HepG2 (cell line): Measurements from ENCODE around the gene TRIM34. TPM values are rescaled to one million over a fixed set of nuclear protein-coding genes. Genes with fewer than 3 reads are reported as not detected.

Experiments
- ATAC-seq: fragments of 200-7000 bp; cut with Tn5 transposase; 3 replicates; pipeline ENCODE4 v1.9.1; 2020; ENCODE audit warnings: mild to moderate bottlenecking, moderate library complexity
- BruUV-seq: library from RNA; stranded (reverse); fragments of 400-500 nt; replicated peaks from 2 replicates; lab custom pipeline; 2021; lab: Mats Ljungman, UMichigan
- CTCF ChIA-PET: fragments of 300-600 bp; formaldehyde crosslinking; extraction: SDS; loops from one replicate; lab custom pipeline; 2021; ENCODE audit warnings: low total read pairs, inconsistent platforms, low intra/inter-chr PET ratio; lab: Yijun Ruan, JAX
- POLR2A ChIA-PET: fragments of 350-600 bp; sonication (Branson Sonifier 250); formaldehyde crosslinking; loops from one replicate; lab custom pipeline; 2020; ENCODE audit warnings: antibody characterized with exemption, inconsistent platforms; lab: Yijun Ruan, JAX
- DNase-seq: peaks from one replicate; pipeline ENCODE4 v3.0.0-alpha.2; 2015; ENCODE audit warnings: low spot score
- FAIRE-seq: peaks from 3 replicates; lab custom pipeline; 2011; peaks lifted over from hg19 to GRCh38; lab: Jason Lieb, UNC
- H2AFZ ChIP-seq: one replicate; pipeline ENCODE4 v1.6.1; 2011; ENCODE audit warnings: low read length, inconsistent platforms
- H3K27ac ChIP-seq: fragments of 300-600 bp; 3 replicates; pipeline ENCODE4 v1.8.0; 2011; ENCODE audit warnings: mixed run types, mild to moderate bottlenecking, mixed read lengths, low read length, inconsistent platforms; ENCODE audit not compliant: insufficient read depth; ENCODE audit errors: extremely low read length
- H3K27me3 ChIP-seq, 2 experiments: fragments of 200-600 bp in 1 of 2; 2 replicates in 1 of 2; 3 replicates in 1 of 2; pipeline versions ENCODE4 v1.6.0 to v1.8.0; 2011; ENCODE audit warnings: low read length in 2 of 2, mild to moderate bottlenecking in 2 of 2, moderate library complexity in 2 of 2, inconsistent platforms in 1 of 2; ENCODE audit not compliant: insufficient read depth in 2 of 2, control insufficient read depth in 1 of 2
- H3K36me3 ChIP-seq, 2 experiments: fragments of 200-600 bp in 1 of 2; replicated peaks in 1 of 2; 2 replicates in 1 of 2; 3 replicates in 1 of 2; pipeline versions ENCODE4 v1.5.1 to v1.8.0; 2011; ENCODE audit warnings: low read length in 2 of 2, inconsistent platforms in 1 of 2; ENCODE audit not compliant: insufficient read depth in 2 of 2, control insufficient read depth in 1 of 2
- H3K4me1 ChIP-seq: 2 replicates; pipeline ENCODE4 v1.5.1; 2012; ENCODE audit warnings: low read length, inconsistent platforms; ENCODE audit not compliant: insufficient read depth
- H3K4me2 ChIP-seq: 2 replicates; pipeline ENCODE4 v1.6.0; 2011; ENCODE audit warnings: low read depth, low read length, inconsistent platforms
- H3K4me3 ChIP-seq, 3 experiments: fragments of 200-600 bp in 1 of 3; sonication (generic), shearing (Covaris generic) in 1 of 3; replicated peaks in 1 of 3; 2 replicates each; pipeline ENCODE4 v1.5.1; 2011 to 2016; ENCODE audit warnings: low read length in 3 of 3, inconsistent platforms in 2 of 3, low read depth in 2 of 3, mild to moderate bottlenecking in 2 of 3, control low read depth in 1 of 3, mixed read lengths in 1 of 3; ENCODE audit not compliant: insufficient read depth in 1 of 3
- H3K79me2 ChIP-seq: one replicate; pipeline ENCODE4 v1.6.1; 2011; ENCODE audit warnings: low read length, inconsistent platforms; ENCODE audit not compliant: insufficient read depth
- H3K9ac ChIP-seq: 2 replicates; pipeline ENCODE4 v1.6.0; 2011; ENCODE audit warnings: mild to moderate bottlenecking, low read depth, low read length, inconsistent platforms; ENCODE audit not compliant: insufficient read depth
- H3K9me3 ChIP-seq: 2 replicates; pipeline ENCODE4 v1.5.1; 2012; ENCODE audit warnings: mild to moderate bottlenecking, low read length
- H4K20me1 ChIP-seq: 2 replicates; pipeline ENCODE4 v1.6.0; 2011; ENCODE audit warnings: inconsistent platforms, mild to moderate bottlenecking, low read length, moderate library complexity; ENCODE audit not compliant: insufficient read depth
- AGO1 ChIP-seq: fragments of 200-400 bp; formaldehyde crosslinking; IDR thresholded peaks from 2 replicates; pipeline ENCODE4 v1.6.1; 2017; ENCODE audit warnings: mild to moderate bottlenecking, low read depth, low read length, moderate library complexity; ENCODE audit not compliant: poor library complexity, severe bottlenecking
- JDP2 ChIP-seq: sonication (generic); formaldehyde crosslinking; IDR thresholded peaks from 2 replicates; pipeline ENCODE4 v1.8.1; 2022; ENCODE audit warnings: missing genetic modification reagents, borderline replicate concordance
- MXD4 ChIP-seq: IDR thresholded peaks from 2 replicates; pipeline ENCODE4 v1.6.1; 2016; ENCODE audit warnings: mild to moderate bottlenecking, missing biosample characterization, missing genetic modification reagents
- PPARG ChIP-seq: conservative IDR thresholded peaks from 2 replicates; pipeline ENCODE4 v1.6.1; 2016; ENCODE audit warnings: missing biosample characterization, missing genetic modification reagents
- SIN3A ChIP-seq: IDR thresholded peaks from 2 replicates; pipeline ENCODE4 v1.6.1; 2011; ENCODE audit warnings: low read depth, mild to moderate bottlenecking, control low read depth, low read length, borderline replicate concordance
- TRAFD1 ChIP-seq: sonication (generic); formaldehyde crosslinking; IDR thresholded peaks from 2 replicates; pipeline ENCODE4 v1.5.1; 2020; ENCODE audit warnings: missing genetic modification reagents, mild to moderate bottlenecking, borderline replicate concordance
- TRIM22 ChIP-seq: fragments of 450-650 bp; IDR thresholded peaks from 2 replicates; pipeline ENCODE4 v1.6.1; 2017
- ZFP36L2 ChIP-seq: sonication (generic); formaldehyde crosslinking; IDR thresholded peaks from 2 replicates; pipeline ENCODE4 v1.4.0; 2020; ENCODE audit warnings: missing genetic modification reagents
- ZKSCAN5 ChIP-seq: sonication (generic); formaldehyde crosslinking; IDR thresholded peaks from 2 replicates; pipeline ENCODE4 v1.5.1; 2020; ENCODE audit warnings: mild to moderate bottlenecking, missing genetic modification reagents
- ZNF441 ChIP-seq: sonication (generic); formaldehyde crosslinking; IDR thresholded peaks from 2 replicates; pipeline ENCODE4 v1.7.0; 2021; ENCODE audit warnings: missing genetic modification reagents, borderline replicate concordance
- WGBS: methylation state at CpG from one replicate; pipeline ENCODE4 v1.1.6; 2017; ENCODE audit warnings: low lambda C conversion rate; 5-methylcytosine and 5-hydroxymethylcytosine counted together
- in situ Hi-C: cut with HindIII; loops from 2 replicates; pipeline ENCODE4 v1.10.0; 2017; ENCODE audit warnings: low pct_unique_long_range_greater_than_20kb; ENCODE audit not compliant: extremely low pct_ligation_motif_present
- intact Hi-C: fragments of 100-400 bp; cut with micrococcal nuclease; formaldehyde crosslinking; loops from one replicate; pipeline ENCODE4 v1.10.0; 2022; ENCODE audit not compliant: unreplicated experiment
- polyA plus RNA-seq, 8 experiments: library from polyadenylated mRNA; depleted of rRNA in 3 of 8; stranded (reverse) in 7 of 8; unstranded in 1 of 8; fragments of >200 nt; fragmentation: Illumina TruSeq in 4 of 8; extraction: Trizol in 4 of 8; gene quantifications; 2 replicates each; pipeline versions ENCODE4 v1.2.1 to v1.2.3, GENCODE V29; 2011 to 2016; ENCODE audit warnings: low read depth in 4 of 8, missing spikeins in 1 of 8, mixed read lengths in 1 of 8; ENCODE audit not compliant: insufficient read depth in 1 of 8
- total RNA-seq, 5 experiments: library from RNA; depleted of rRNA; stranded (reverse); fragments of >200 nt; fragmentation: Illumina TruSeq; extraction: Trizol; gene quantifications; 2 replicates each; pipeline ENCODE4 v1.2.3, GENCODE V29; 2016; ENCODE audit warnings: low read depth in 1 of 5
- TF ChIP-seq, protein P1 (sequence below): IDR thresholded peaks from 2 replicates; pipeline ENCODE4 v1.6.1; 2016; ENCODE audit warnings: low read depth, borderline replicate concordance
- TF ChIP-seq, protein P2 (sequence below): IDR thresholded peaks from 2 replicates; pipeline ENCODE4 v1.6.1; 2012; ENCODE audit warnings: low read length, improper control_type of control experiment
- TF ChIP-seq, protein P3 (sequence below): sonication (generic); formaldehyde crosslinking; IDR thresholded peaks from 2 replicates; pipeline ENCODE4 v1.4.0; 2020; ENCODE audit warnings: missing genetic modification reagents

TRIM34 gene
- total and polyA plus RNA-seq, 2 of the 13 experiments (the other 11 are each of a cell fraction or from before 2014, with no cell fraction given), result 0.13 to 0.42 TPM

- no peaks in the 10 kb centered on the region for H3K4me1 ChIP-seq
- no peaks in the 10 kb centered on the region for H3K79me2 ChIP-seq
- no TSS peak for BruUV-seq
- no peak overlapping the region for H3K4me3 ChIP-seq
- no peak overlapping the region for H3K4me2 ChIP-seq
- in situ Hi-C loops, result loop anchor here (10.0 kb wide), 1 partner anchor 118 kb away; the partner anchor contains the start of gene OR52N2
- no peak overlapping the region for H3K9ac ChIP-seq
- intact Hi-C loops, result no loop called here
- CTCF ChIA-PET, result no interaction called here
- H2AFZ ChIP-seq, result no peak overlapping the region
- FAIRE-seq (no peak), DNase-seq (no peak), ATAC-seq (no peak)
- WGBS, result 90% methylated on average over 4 of the region's 4 CpGs
- POLR2A ChIA-PET, result no interaction called here
- no peaks in the 10 kb centered on the region for H3K36me3 ChIP-seq
- no peak overlapping the region for H3K27ac ChIP-seq
- no peaks in the 10 kb centered on the region; a peak in 1 of 5 replicates for H3K27me3 ChIP-seq
- H4K20me1 ChIP-seq, result no peaks in the 10 kb centered on the region
- H3K9me3 ChIP-seq, result no peaks in the 10 kb centered on the region
- no peak for TF ChIP-seq MXD4 (CRISPR knock-in tag)
- TF ChIP-seq, protein P1, sequence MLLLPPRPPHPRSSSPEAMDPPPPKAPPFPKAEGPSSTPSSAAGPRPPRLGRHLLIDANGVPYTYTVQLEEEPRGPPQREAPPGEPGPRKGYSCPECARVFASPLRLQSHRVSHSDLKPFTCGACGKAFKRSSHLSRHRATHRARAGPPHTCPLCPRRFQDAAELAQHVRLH (CRISPR knock-in tag), result no peak
- no peak for TF ChIP-seq JDP2
- TF ChIP-seq, protein P2, sequence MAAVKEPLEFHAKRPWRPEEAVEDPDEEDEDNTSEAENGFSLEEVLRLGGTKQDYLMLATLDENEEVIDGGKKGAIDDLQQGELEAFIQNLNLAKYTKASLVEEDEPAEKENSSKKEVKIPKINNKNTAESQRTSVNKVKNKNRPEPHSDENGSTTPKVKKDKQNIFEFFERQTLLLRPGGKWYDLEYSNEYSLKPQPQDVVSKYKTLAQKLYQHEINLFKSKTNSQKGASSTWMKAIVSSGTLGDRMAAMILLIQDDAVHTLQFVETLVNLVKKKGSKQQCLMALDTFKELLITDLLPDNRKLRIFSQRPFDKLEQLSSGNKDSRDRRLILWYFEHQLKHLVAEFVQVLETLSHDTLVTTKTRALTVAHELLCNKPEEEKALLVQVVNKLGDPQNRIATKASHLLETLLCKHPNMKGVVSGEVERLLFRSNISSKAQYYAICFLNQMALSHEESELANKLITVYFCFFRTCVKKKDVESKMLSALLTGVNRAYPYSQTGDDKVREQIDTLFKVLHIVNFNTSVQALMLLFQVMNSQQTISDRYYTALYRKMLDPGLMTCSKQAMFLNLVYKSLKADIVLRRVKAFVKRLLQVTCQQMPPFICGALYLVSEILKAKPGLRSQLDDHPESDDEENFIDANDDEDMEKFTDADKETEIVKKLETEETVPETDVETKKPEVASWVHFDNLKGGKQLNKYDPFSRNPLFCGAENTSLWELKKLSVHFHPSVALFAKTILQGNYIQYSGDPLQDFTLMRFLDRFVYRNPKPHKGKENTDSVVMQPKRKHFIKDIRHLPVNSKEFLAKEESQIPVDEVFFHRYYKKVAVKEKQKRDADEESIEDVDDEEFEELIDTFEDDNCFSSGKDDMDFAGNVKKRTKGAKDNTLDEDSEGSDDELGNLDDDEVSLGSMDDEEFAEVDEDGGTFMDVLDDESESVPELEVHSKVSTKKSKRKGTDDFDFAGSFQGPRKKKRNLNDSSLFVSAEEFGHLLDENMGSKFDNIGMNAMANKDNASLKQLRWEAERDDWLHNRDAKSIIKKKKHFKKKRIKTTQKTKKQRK, result no peak
- TF ChIP-seq ZNF441 (CRISPR knock-in tag), result no peak
- TF ChIP-seq AGO1, result no peak
- no peak for TF ChIP-seq TRIM22
- TF ChIP-seq TRAFD1 (CRISPR knock-in tag), result no peak
- no peak for TF ChIP-seq PPARG (CRISPR knock-in tag)
- TF ChIP-seq, protein P3, sequence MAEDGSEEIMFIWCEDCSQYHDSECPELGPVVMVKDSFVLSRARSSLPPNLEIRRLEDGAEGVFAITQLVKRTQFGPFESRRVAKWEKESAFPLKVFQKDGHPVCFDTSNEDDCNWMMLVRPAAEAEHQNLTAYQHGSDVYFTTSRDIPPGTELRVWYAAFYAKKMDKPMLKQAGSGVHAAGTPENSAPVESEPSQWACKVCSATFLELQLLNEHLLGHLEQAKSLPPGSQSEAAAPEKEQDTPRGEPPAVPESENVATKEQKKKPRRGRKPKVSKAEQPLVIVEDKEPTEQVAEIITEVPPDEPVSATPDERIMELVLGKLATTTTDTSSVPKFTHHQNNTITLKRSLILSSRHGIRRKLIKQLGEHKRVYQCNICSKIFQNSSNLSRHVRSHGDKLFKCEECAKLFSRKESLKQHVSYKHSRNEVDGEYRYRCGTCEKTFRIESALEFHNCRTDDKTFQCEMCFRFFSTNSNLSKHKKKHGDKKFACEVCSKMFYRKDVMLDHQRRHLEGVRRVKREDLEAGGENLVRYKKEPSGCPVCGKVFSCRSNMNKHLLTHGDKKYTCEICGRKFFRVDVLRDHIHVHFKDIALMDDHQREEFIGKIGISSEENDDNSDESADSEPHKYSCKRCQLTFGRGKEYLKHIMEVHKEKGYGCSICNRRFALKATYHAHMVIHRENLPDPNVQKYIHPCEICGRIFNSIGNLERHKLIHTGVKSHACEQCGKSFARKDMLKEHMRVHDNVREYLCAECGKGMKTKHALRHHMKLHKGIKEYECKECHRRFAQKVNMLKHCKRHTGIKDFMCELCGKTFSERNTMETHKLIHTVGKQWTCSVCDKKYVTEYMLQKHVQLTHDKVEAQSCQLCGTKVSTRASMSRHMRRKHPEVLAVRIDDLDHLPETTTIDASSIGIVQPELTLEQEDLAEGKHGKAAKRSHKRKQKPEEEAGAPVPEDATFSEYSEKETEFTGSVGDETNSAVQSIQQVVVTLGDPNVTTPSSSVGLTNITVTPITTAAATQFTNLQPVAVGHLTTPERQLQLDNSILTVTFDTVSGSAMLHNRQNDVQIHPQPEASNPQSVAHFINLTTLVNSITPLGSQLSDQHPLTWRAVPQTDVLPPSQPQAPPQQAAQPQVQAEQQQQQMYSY, result no peak
- no peak for TF ChIP-seq ZKSCAN5 (CRISPR knock-in tag)
- no peak for TF ChIP-seq ZFP36L2
- no peak for TF ChIP-seq SIN3A
These were observed 61.6 kb downstream of the TRIM34 start for GRCh38 chr11:5686426-5686825.
